IMR-90 (cell line): ENCODE results near the gene DAAM2. TPM values are rescaled to one million over a fixed set of nuclear protein-coding genes. Genes with fewer than 3 reads are reported as not detected.

Source experiments
- ATAC-seq: fragments of 200-7000 bp; cut with Tn5 transposase; 2 replicates; pipeline ENCODE4 v1.9.1; 2020; ENCODE audit warnings: low read depth, mild to moderate bottlenecking, moderate library complexity
- BruUV-seq: library from RNA; stranded (reverse); fragments of 400-500 nt; replicated peaks from 2 replicates; lab custom pipeline; 2021; lab: Mats Ljungman, UMichigan
- CTCF ChIA-PET: fragments of 300-600 bp; formaldehyde crosslinking; extraction: SDS; loops from one replicate; lab custom pipeline; 2021; ENCODE audit warnings: antibody characterized with exemption; lab: Yijun Ruan, JAX
- POLR2A ChIA-PET: fragments of 300-600 bp; sonication (Branson Sonifier 250); formaldehyde crosslinking; loops from one replicate; lab custom pipeline; 2022; ENCODE audit warnings: antibody characterized with exemption; ENCODE audit not compliant: unreplicated experiment; lab: Charles Lee
- DNase-seq: peaks from one replicate; pipeline ENCODE4 v3.0.0; 2013
- H2AFZ ChIP-seq: replicated peaks from 2 replicates; pipeline ENCODE3; 2013; ENCODE audit warnings: low read length, mild to moderate bottlenecking; ENCODE audit not compliant: poor library complexity
- H2AK5ac ChIP-seq: 2 replicates; pipeline ENCODE4 v1.6.1; 2013; ENCODE audit warnings: low read depth, low read length, inconsistent platforms
- H2AK9ac ChIP-seq: replicated peaks from 2 replicates; pipeline ENCODE3; 2013; ENCODE audit warnings: mild to moderate bottlenecking, low read depth, low read length, moderate library complexity; ENCODE audit not compliant: poor library complexity
- H2BK120ac ChIP-seq: 2 replicates; pipeline ENCODE4 v1.6.1; 2013; ENCODE audit warnings: low read depth, low read length, inconsistent platforms
- H2BK15ac ChIP-seq: 3 replicates; pipeline ENCODE4 v1.6.1; 2013; ENCODE audit warnings: low read depth, low read length, inconsistent platforms
- H2BK20ac ChIP-seq: 2 replicates; pipeline ENCODE4 v1.6.1; 2013; ENCODE audit warnings: low read depth, mild to moderate bottlenecking, inconsistent platforms, low read length, moderate library complexity
- H2BK5ac ChIP-seq: 2 replicates; pipeline ENCODE4 v1.6.1; 2013; ENCODE audit warnings: mild to moderate bottlenecking, low read depth, low read length, inconsistent platforms; ENCODE audit not compliant: poor library complexity, severe bottlenecking
- H3K14ac ChIP-seq: replicated peaks from 2 replicates; pipeline ENCODE4 v1.6.1; 2013; ENCODE audit warnings: low read depth, low read length, inconsistent platforms
- H3K18ac ChIP-seq: 2 replicates; pipeline ENCODE4 v1.6.1; 2013; ENCODE audit warnings: low read depth, low read length, control low read depth
- H3K23ac ChIP-seq: 2 replicates; pipeline ENCODE4 v1.6.1; 2013; ENCODE audit warnings: low read depth, low read length, inconsistent platforms
- H3K27ac ChIP-seq: 2 replicates; pipeline ENCODE4 v1.5.1; 2013; ENCODE audit warnings: mild to moderate bottlenecking, control low read depth, low read length; ENCODE audit not compliant: insufficient read depth
- H3K27me3 ChIP-seq: 2 replicates; pipeline ENCODE4 v1.6.1; 2013; ENCODE audit warnings: low read length; ENCODE audit not compliant: control insufficient read depth, insufficient read depth
- H3K36me3 ChIP-seq: 2 replicates; pipeline ENCODE4 v1.6.1; 2013; ENCODE audit warnings: low read length, mixed read lengths; ENCODE audit not compliant: control insufficient read depth, insufficient read depth
- H3K4ac ChIP-seq: 2 replicates; pipeline ENCODE4 v1.6.1; 2013; ENCODE audit warnings: low read depth, low read length, inconsistent platforms
- H3K4me1 ChIP-seq: 2 replicates; pipeline ENCODE4 v1.6.1; 2013; ENCODE audit warnings: low read length, mixed read lengths; ENCODE audit not compliant: control insufficient read depth, insufficient read depth
- H3K4me2 ChIP-seq: 2 replicates; pipeline ENCODE4 v1.6.1; 2013; ENCODE audit warnings: low read depth, mild to moderate bottlenecking, control low read depth, low read length, moderate library complexity
- H3K4me3 ChIP-seq: 2 replicates; pipeline ENCODE4 v1.5.1; 2013; ENCODE audit warnings: low read depth, mild to moderate bottlenecking, control low read depth, low read length, moderate library complexity; ENCODE audit not compliant: insufficient read depth
- H3K56ac ChIP-seq: 2 replicates; pipeline ENCODE4 v1.6.1; 2013; ENCODE audit warnings: low read length, inconsistent platforms; ENCODE audit not compliant: insufficient read depth; ENCODE audit errors: extremely low read depth
- H3K79me1 ChIP-seq, 2 experiments: 2 replicates each; pipeline ENCODE4 v1.6.1; 2013; ENCODE audit warnings: low read length in 2 of 2, inconsistent platforms in 1 of 2, low read depth in 1 of 2
- H3K9ac ChIP-seq: 2 replicates; pipeline ENCODE4 v1.6.1; 2013; ENCODE audit warnings: low read depth, low read length, control low read depth
- H3K9me1 ChIP-seq: 2 replicates; pipeline ENCODE4 v1.6.1; 2013; ENCODE audit warnings: low read length, inconsistent platforms; ENCODE audit not compliant: insufficient read depth
- H3K9me3 ChIP-seq: 2 replicates; pipeline ENCODE4 v1.6.1; 2013; ENCODE audit warnings: low read length; ENCODE audit not compliant: control insufficient read depth, insufficient read depth
- H4K20me1 ChIP-seq: 2 replicates; pipeline ENCODE4 v1.6.1; 2013; ENCODE audit warnings: low read length, inconsistent platforms; ENCODE audit not compliant: insufficient read depth
- H4K5ac ChIP-seq: 2 replicates; pipeline ENCODE4 v1.6.1; 2013; ENCODE audit warnings: mild to moderate bottlenecking, low read depth, low read length, control low read depth
- H4K8ac ChIP-seq, 2 experiments: 2 replicates each; pipeline ENCODE4 v1.6.1; 2013; ENCODE audit warnings: low read depth in 2 of 2, low read length in 2 of 2, control low read depth in 1 of 2, inconsistent platforms in 1 of 2
- H4K91ac ChIP-seq: 2 replicates; pipeline ENCODE4 v1.6.1; 2013; ENCODE audit warnings: low read depth, low read length, inconsistent platforms; ENCODE audit not compliant: insufficient read depth
- BHLHE40 ChIP-seq: fragments of 150-350 bp; IDR thresholded peaks from 2 replicates; pipeline ENCODE4 v1.6.1; 2016; ENCODE audit warnings: mild to moderate bottlenecking, low read depth, low read length
- CEBPB ChIP-seq: IDR thresholded peaks from 2 replicates; pipeline ENCODE4 v1.6.1; 2012; ENCODE audit warnings: low read depth, low read length, improper control_type of control experiment
- CHD1 ChIP-seq: IDR thresholded peaks from 2 replicates; pipeline ENCODE4 v1.6.1; 2012; ENCODE audit warnings: low read depth, low read length, improper control_type of control experiment
- ELK1 ChIP-seq: fragments of 150-350 bp; IDR thresholded peaks from 2 replicates; pipeline ENCODE4 v1.6.1; 2016; ENCODE audit warnings: low read depth, mild to moderate bottlenecking, low read length, moderate library complexity, borderline replicate concordance
- FOS ChIP-seq: fragments of 150-350 bp; IDR thresholded peaks from 2 replicates; pipeline ENCODE4 v1.6.1; 2016; ENCODE audit warnings: low read depth, low read length
- MAFK ChIP-seq: IDR thresholded peaks from 2 replicates; pipeline ENCODE4 v1.6.1; 2012; ENCODE audit warnings: low read depth, low read length, improper control_type of control experiment
- MAZ ChIP-seq: IDR thresholded peaks from 2 replicates; pipeline ENCODE4 v1.6.1; 2012; ENCODE audit warnings: low read depth, mild to moderate bottlenecking, low read length, improper control_type of control experiment, moderate library complexity, borderline replicate concordance
- MXI1 ChIP-seq: IDR thresholded peaks from 2 replicates; pipeline ENCODE4 v1.6.1; 2012; ENCODE audit warnings: low read depth, mild to moderate bottlenecking, low read length, moderate library complexity, borderline replicate concordance
- NFE2L2 ChIP-seq: fragments of 150-350 bp; IDR thresholded peaks from 2 replicates; pipeline ENCODE4 v1.6.1; 2016; ENCODE audit warnings: low read depth, mild to moderate bottlenecking, low read length
- POLR2A ChIP-seq: IDR thresholded peaks from 2 replicates; pipeline ENCODE4 v1.6.1; 2012; ENCODE audit warnings: mild to moderate bottlenecking, low read depth, low read length
- RAD21 ChIP-seq: IDR thresholded peaks from 2 replicates; pipeline ENCODE4 v1.6.1; 2012; ENCODE audit warnings: low read length, improper control_type of control experiment
- RCOR1 ChIP-seq: IDR thresholded peaks from 2 replicates; pipeline ENCODE4 v1.6.1; 2012; ENCODE audit warnings: mild to moderate bottlenecking, low read length, improper control_type of control experiment; ENCODE audit not compliant: insufficient replicate concordance
- RFX5 ChIP-seq: IDR thresholded peaks from 2 replicates; pipeline ENCODE4 v1.8.0; 2012; ENCODE audit warnings: low read depth, mild to moderate bottlenecking, low read length, moderate library complexity
- SMC3 ChIP-seq: fragments of 150-350 bp; IDR thresholded peaks from 2 replicates; pipeline ENCODE4 v1.6.1; 2016; ENCODE audit warnings: low read depth, mild to moderate bottlenecking, antibody characterized with exemption, low read length, moderate library complexity
- USF2 ChIP-seq: fragments of 150-350 bp; IDR thresholded peaks from 2 replicates; pipeline ENCODE4 v1.6.1; 2017; ENCODE audit warnings: mild to moderate bottlenecking, antibody characterized with exemption, low read length, low read depth
- WGBS, 2 experiments: methylation state at CpG; one replicate each; pipeline versions ENCODE4 v1.1.5 to v1.1.7; 2013; ENCODE audit warnings: missing lambda C conversion rate in 2 of 2; ENCODE audit not compliant: insufficient read length in 1 of 2; ENCODE audit errors: extremely low coverage in 2 of 2; 5-methylcytosine and 5-hydroxymethylcytosine counted together
- dilution Hi-C: fragments of 300-500 bp; cut with HindIII; formaldehyde crosslinking; loops from one replicate; pipeline ENCODE4 v1.14.3; 2018; ENCODE audit warnings: low sequenced_read_pairs; ENCODE audit not compliant: unreplicated experiment
- in situ Hi-C: fragments of 300-500 bp; cut with MboI; formaldehyde crosslinking; loops from 3 replicates; pipeline ENCODE4 v1.14.3; 2019; ENCODE audit warnings: low sequenced_read_pairs, inconsistent platforms, mixed read lengths
- intact Hi-C: fragments of 100-400 bp; cut with micrococcal nuclease; formaldehyde crosslinking; loops from 2 replicates; pipeline ENCODE4 v1.10.0; 2022
- polyA plus RNA-seq, 3 experiments: library from polyadenylated mRNA; depleted of rRNA; stranded (reverse); fragments of >200 nt; gene quantifications; 2 replicates each; pipeline ENCODE4 v1.2.3, GENCODE V29; 2012; ENCODE audit warnings: low replicate concordance in 1 of 3
- total RNA-seq: library from RNA; depleted of rRNA; stranded (reverse); fragments of >200 nt; gene quantifications from 2 replicates; pipeline ENCODE4 v1.2.3, GENCODE V29; 2012
- TF ChIP-seq, protein P1 (sequence below): conservative IDR thresholded peaks from 2 replicates; pipeline ENCODE4 v1.5.1; 2012; ENCODE audit warnings: mild to moderate bottlenecking, low read depth, low read length, improper control_type of control experiment

Gene DAAM2
- total and polyA plus RNA-seq, 2 of the 4 experiments (the other 2 are of a cell fraction): 11.2 to 12.9 TPM

DNA sequence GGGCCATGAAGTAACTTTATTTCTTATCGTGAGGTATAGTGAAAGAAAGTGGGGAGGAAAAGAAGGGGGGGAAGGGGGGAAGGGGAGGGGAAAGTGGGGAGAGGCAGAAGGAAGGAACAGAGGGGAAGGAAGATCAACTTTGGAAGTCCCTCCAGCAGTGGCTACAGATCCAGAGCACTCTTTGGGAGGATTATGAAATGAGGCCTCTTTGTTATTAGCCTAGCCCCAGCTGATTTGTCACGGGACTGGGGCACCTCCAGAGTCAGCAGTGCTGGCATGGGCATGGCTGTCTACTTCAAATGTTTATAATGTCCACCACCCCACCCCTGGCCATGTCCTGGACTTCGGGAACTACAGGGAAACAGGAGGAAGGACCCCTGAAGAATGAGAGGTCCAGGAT is 134.5 kb downstream of the DAAM2 start:
- POLR2A ChIA-PET: no interaction called here
- H4K8ac ChIP-seq: no peak overlapping the region
- H3K4me1 ChIP-seq: peaks cover 8% of the 10 kb centered on the region
- no TSS peak for BruUV-seq
- no peak overlapping the region for H2BK15ac ChIP-seq
- H3K14ac ChIP-seq: no peak overlapping the region
- H3K4me3 ChIP-seq: no peak overlapping the region
- in situ Hi-C loops (no loop called here), dilution Hi-C loops (no loop called here), intact Hi-C loops (no loop called here)
- no peaks in the 10 kb centered on the region for H4K20me1 ChIP-seq
- no peak overlapping the region for H4K5ac ChIP-seq
- no peak overlapping the region for H3K4me2 ChIP-seq
- no peak overlapping the region for H3K56ac ChIP-seq
- no peaks in the 10 kb centered on the region; the same call in 1 of the 2 replicates for H3K9me1 ChIP-seq
- no peaks in the 10 kb centered on the region for H3K27me3 ChIP-seq
- H3K4ac ChIP-seq: no peak overlapping the region
- no CpG with 5 or more reads among the region's 3 CpGs for WGBS, 2 experiments
- H3K18ac ChIP-seq: no peak overlapping the region
- TF ChIP-seq MXI1 (no peak), NFE2L2 (no peak), RFX5 (no peak), CHD1 (no peak), USF2 (no peak), ELK1 (no peak), SMC3 (no peak), RCOR1 (no peak), FOS (no peak), CEBPB (no peak), MAZ (no peak), BHLHE40 (no peak), MAFK (no peak), RAD21 (no peak), POLR2A (no peak)
- TF ChIP-seq, protein P1, sequence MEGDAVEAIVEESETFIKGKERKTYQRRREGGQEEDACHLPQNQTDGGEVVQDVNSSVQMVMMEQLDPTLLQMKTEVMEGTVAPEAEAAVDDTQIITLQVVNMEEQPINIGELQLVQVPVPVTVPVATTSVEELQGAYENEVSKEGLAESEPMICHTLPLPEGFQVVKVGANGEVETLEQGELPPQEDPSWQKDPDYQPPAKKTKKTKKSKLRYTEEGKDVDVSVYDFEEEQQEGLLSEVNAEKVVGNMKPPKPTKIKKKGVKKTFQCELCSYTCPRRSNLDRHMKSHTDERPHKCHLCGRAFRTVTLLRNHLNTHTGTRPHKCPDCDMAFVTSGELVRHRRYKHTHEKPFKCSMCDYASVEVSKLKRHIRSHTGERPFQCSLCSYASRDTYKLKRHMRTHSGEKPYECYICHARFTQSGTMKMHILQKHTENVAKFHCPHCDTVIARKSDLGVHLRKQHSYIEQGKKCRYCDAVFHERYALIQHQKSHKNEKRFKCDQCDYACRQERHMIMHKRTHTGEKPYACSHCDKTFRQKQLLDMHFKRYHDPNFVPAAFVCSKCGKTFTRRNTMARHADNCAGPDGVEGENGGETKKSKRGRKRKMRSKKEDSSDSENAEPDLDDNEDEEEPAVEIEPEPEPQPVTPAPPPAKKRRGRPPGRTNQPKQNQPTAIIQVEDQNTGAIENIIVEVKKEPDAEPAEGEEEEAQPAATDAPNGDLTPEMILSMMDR: no peak
- no peak overlapping the region for H2BK120ac ChIP-seq
- DNase-seq: no peak
- peaks cover 11 to 24% of the 10 kb centered on the region in 2 experiments; a peak in 2 of 4 replicates for H3K79me1 ChIP-seq
- no peak overlapping the region for H4K91ac ChIP-seq
- CTCF ChIA-PET: no interaction called here
- H2AK9ac ChIP-seq: no peak overlapping the region
- H2AK5ac ChIP-seq: no peak overlapping the region
- no peak overlapping the region for H3K27ac ChIP-seq
- H3K9ac ChIP-seq: no peak overlapping the region
- ATAC-seq: no peak
- no peak overlapping the region for H3K23ac ChIP-seq
- no peak overlapping the region for H2BK20ac ChIP-seq
- no peak overlapping the region for H2BK5ac ChIP-seq
- no peaks in the 10 kb centered on the region for H3K9me3 ChIP-seq
- peaks cover 35% of the 10 kb centered on the region for H3K36me3 ChIP-seq
- no peak overlapping the region for H2AFZ ChIP-seq
